Measurements from ENCODE around the gene RNF157. TPM values are rescaled to one million over a fixed set of nuclear protein-coding genes. Genes with fewer than 3 reads are reported as not detected.

RNF157 gene
- total and polyA plus RNA-seq, 2 of the 4 experiments (the other 2 are of a cell fraction) = 0.54 to 1.3 TPM

DNA sequence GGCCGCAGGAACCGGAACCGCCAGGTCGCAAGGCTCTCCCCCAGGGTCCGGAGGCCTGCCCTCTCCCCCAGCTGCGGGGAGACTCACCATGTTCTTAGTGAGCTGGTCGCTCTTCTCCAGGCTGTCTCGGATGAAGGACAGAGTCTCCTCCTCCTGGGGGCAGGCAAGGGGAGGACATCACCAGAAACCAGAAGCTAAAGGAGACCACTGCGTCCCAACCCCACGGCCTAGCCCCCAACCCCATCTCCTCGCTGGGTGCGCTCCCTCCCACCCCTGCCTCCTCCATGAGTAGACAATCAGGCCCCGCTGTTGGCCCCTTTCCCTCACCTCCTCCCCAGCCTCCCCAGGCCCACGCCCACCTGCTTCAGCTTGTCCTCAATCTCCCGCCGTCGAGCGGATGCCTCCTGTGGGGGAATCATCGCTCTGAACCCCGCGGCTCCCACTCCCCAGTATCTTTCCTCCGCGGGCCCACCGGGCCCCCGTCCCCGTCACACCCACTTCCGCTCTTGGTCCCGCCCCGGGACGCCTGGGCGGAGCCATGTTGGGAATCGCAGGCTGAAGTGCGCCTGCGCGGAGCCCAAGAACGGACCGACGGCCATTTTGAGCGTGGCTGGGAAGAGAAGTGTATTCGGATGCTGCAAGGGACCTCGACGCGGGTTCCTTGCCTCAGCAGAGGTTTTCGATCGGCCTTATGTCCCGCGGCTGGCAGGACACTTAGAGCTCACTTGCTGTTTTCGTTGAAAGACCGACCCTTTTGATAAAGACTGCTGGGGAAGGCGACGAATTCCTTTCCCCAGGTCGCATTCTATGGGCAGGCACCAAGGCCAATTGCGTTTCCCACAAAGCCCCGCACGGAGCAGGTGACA, 136.8 kb downstream of the RNF157 start, which contains the start of gene EXOC7 (continued):
- TF ChIP-seq, protein P1, sequence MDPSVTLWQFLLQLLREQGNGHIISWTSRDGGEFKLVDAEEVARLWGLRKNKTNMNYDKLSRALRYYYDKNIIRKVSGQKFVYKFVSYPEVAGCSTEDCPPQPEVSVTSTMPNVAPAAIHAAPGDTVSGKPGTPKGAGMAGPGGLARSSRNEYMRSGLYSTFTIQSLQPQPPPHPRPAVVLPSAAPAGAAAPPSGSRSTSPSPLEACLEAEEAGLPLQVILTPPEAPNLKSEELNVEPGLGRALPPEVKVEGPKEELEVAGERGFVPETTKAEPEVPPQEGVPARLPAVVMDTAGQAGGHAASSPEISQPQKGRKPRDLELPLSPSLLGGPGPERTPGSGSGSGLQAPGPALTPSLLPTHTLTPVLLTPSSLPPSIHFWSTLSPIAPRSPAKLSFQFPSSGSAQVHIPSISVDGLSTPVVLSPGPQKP (IDR thresholded peaks at IDR 0.05; ENCODE audit: borderline replicate concordance, low read depth, low read length) = no peak
- TF ChIP-seq MAZ (IDR thresholded peaks at IDR 0.05; ENCODE audit: borderline replicate concordance, low read depth, low read length) = no peak
- no peak for TF ChIP-seq CHD1 (IDR thresholded peaks at IDR 0.05; ENCODE audit: low read depth, low read length)

Measured in IMR-90 (cell line).